RWPE1 (cell line): ENCODE results near the gene COL26A1.

Experiments
- CTCF ChIA-PET: fragments of 350-600 bp; sonication (Branson Sonifier 250); formaldehyde crosslinking; extraction: SDS; loops from one replicate; lab custom pipeline; 2021; lab: Yijun Ruan, JAX
- POLR2A ChIA-PET: fragments of 400-600 bp; formaldehyde crosslinking; extraction: SDS; loops from one replicate; lab custom pipeline; 2020; ENCODE audit warnings: antibody characterized with exemption; ENCODE audit not compliant: low non-redundant PET; lab: Yijun Ruan, JAX
- DNase-seq: peaks from one replicate; pipeline ENCODE4 v3.0.0; 2012; ENCODE audit warnings: low spot score
- H3K27ac ChIP-seq: fragments of 450-650 bp; 2 replicates; pipeline ENCODE4 v1.5.1; 2017
- TF ChIP-seq, protein P1 (sequence below): fragments of 450-650 bp; conservative IDR thresholded peaks from 2 replicates; pipeline ENCODE4 v1.5.1; 2017; ENCODE audit warnings: low read depth, mild to moderate bottlenecking

Gene COL26A1

DNA sequence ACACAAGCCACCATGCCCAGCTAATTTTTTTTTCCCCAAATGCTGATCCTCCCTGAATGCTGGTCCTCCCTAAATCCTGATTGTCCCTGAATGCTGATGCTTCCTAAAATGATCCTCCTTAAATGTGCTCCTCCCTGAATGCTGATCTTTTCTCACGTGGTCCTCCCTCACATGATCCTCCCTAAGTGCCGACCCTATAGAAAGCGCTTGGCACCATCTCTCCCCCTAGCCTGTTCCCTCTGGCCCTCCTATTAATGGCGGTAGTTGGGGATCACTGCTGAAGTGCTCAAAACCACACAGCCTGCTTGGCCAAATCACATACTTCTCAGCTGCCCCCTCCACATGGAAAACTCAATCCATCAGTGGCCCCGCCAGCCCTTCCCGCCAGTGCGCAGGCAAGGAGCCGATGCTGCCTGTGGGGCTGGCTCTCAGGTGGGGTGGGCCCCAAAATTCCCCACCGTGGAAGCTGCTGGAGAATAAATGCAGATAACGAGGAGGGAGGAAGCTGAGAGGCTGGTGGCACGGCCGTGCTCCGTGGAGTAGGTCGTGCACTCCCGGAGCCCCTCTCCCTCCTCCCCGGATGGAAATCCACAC is 42.9 kb downstream of the COL26A1 start:
- no peak overlapping the region for H3K27ac ChIP-seq
- DNase-seq = no peak
- CTCF ChIA-PET = no interaction called here
- TF ChIP-seq, protein P1, sequence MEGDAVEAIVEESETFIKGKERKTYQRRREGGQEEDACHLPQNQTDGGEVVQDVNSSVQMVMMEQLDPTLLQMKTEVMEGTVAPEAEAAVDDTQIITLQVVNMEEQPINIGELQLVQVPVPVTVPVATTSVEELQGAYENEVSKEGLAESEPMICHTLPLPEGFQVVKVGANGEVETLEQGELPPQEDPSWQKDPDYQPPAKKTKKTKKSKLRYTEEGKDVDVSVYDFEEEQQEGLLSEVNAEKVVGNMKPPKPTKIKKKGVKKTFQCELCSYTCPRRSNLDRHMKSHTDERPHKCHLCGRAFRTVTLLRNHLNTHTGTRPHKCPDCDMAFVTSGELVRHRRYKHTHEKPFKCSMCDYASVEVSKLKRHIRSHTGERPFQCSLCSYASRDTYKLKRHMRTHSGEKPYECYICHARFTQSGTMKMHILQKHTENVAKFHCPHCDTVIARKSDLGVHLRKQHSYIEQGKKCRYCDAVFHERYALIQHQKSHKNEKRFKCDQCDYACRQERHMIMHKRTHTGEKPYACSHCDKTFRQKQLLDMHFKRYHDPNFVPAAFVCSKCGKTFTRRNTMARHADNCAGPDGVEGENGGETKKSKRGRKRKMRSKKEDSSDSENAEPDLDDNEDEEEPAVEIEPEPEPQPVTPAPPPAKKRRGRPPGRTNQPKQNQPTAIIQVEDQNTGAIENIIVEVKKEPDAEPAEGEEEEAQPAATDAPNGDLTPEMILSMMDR = no peak
- POLR2A ChIA-PET = no interaction called here

- peak; percentile 39 for DNase-seq
- H3K27ac ChIP-seq = no peak overlapping the region
- TF ChIP-seq, protein P1 = peak; percentile 87
- ChIA-PET POLR2A (no interaction called here), CTCF (interaction anchor here (0.6 to 1.6 kb wide), 11 partner anchors 12 to 910 kb away, joined by 3 to 8 read pairs (median 4); no protein-coding TSS in a partner anchor)
These were observed 48.2 kb downstream of the COL26A1 start for GRCh38 chr7:101410743-101411507.

DNA sequence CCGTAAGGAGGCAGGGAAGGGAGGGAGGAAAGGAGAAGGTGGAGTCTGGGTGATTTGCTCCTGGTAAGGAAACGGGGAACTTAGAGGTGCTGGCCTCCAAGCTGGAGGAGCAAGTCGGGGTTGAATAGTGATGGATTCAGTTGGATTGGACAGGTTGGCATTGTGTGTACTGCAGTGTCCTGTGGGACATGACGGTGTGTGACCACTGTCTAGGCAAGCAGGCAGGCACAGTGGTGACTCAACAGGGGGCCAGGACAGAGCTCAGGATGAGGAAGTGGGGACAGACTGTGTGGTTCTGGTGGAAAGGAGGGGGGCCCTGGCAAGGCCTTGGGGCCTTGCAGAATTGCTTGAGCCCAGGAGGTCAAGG is 48.8 kb downstream of the COL26A1 start:
- H3K27ac ChIP-seq = no peak overlapping the region
- CTCF ChIA-PET = interaction anchor here (0.6 to 1.1 kb wide), 10 partner anchors 14 to 1997 kb away, joined by 3 to 4 read pairs (median 3); no protein-coding TSS in a partner anchor
- POLR2A ChIA-PET = no interaction called here
- no peak for DNase-seq
- TF ChIP-seq, protein P1 = peak; percentile 59; the same call in 1 of the 2 replicates

DNA sequence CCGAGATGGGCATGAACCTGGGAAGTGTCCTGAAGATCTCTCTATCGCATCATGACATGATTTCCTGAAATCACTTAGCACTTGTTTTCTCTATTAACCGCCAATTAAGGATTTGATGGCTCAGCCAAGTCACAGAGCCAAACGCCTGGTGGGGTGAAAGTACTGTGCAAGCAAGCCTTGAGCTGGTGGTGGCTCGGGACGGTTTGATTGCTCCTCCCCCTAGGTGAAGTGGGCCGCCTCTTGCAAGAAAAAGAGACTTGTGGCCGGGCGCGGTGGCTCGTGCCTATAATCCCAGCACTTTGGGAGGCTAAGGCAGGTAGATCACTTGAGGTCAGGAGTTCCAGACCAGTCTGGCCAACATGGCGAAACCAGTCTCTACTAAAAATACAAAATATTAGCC is 50.3 kb downstream of the COL26A1 start:
- CTCF ChIA-PET = interaction anchor here (0.6 to 0.8 kb wide), 2 partner anchors 10 to 194 kb away, joined by 3 read pairs; no protein-coding TSS in a partner anchor

DNA sequence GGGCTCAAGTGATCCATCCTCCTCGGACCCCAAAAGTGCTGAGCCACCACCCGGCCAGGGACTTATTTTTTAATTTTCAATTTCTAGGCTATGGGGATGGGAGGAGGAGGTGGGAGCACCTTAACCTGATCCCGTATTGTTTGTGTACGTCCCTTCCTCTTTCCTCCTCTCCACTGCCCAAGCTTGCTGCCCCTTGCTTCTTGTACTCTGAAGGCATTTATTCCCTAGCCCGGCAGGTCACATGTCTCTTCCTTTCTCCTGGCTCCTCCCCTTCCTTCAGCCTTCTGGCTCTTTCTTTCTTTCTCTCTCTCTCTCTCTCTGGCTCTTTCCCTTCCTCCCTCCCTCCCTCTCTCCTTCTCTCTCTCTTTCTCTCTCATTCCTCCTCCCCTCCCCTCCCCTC is 56.0 kb downstream of the COL26A1 start:
- CTCF ChIA-PET = no interaction called here
- POLR2A ChIA-PET = no interaction called here
- TF ChIP-seq, protein P1 = no peak
- DNase-seq = no peak
- H3K27ac ChIP-seq = no peak overlapping the region

More for the DNA sequence above, 50.3 kb downstream of the COL26A1 start:
- DNase-seq = no peak
- TF ChIP-seq, protein P1 = no peak
- no peak overlapping the region for H3K27ac ChIP-seq
- POLR2A ChIA-PET = interaction anchor here (0.6 kb wide), 1 partner anchor 77 kb away, joined by 5 read pairs; no protein-coding TSS in a partner anchor

DNA sequence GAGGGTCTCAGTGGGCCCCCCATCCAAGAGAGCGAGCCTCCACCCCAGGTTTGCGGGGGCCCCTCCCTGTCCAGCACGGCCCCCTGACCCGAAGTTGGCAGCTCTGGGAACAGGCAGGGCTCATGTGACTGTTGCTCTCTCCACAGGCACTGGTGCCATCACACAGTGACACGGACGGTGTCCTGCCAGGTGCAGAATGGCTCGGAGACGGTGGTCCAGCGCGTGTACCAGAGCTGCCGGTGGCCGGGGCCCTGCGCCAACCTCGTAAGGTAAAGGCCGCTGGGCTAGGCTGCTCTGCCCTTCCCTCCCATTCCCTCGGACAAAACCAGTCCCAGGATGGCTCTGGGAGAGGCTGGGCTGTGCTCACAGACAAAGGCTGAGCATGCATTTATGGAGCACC is 57.2 kb downstream of the COL26A1 start:
- TF ChIP-seq, protein P1 = no peak
- CTCF ChIA-PET = no interaction called here
- H3K27ac ChIP-seq = no peak overlapping the region
- POLR2A ChIA-PET = no interaction called here
- DNase-seq = no peak
